ENCODE data around the gene SCN1B. TPM values are rescaled to one million over a fixed set of nuclear protein-coding genes. Genes with fewer than 3 reads are reported as not detected.

Gene SCN1B
- total and polyA plus RNA-seq, 2 of the 13 experiments (the other 11 are each of a cell fraction or from before 2014, with no cell fraction given) = 2.7 to 20.1 TPM

DNA sequence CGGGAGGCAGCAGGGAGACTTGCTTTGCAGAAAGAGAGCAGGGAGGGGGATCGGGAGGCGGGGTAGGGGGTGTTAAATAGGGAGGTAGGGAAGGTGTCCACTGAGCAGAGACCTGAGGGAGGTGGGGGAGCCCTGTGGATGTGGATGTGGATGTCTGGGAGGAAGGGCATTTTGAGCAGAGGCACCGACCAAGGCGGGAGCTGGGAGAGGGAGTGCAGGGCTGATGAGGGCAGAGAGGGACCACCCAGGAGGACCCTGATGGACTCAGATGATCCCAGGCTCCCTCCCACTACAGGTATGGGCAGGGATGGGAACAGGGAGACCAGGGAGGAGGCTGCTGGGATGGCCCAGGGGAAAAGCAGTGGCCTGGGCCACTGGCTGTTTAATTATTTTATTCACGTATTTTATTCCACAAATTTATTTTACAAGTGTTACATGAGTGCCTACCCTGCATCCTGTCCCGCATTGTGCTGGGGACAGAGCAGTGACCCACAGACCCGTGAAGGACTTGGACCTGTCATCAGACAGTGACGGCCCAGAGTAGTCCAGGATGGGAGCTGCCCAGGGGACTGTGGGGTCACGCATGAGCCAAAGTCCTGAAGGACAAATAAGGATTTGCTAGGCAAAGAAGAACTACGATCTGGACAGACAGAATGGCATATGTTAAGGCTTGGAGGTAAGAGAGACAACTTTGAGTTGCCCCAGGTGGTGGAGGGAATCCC, 24.9 kb upstream of the SCN1B start:
- H3K27me3 ChIP-seq (ENCODE audit: control insufficient read depth in 1 of 2, insufficient read depth in 2 of 2, low read length in 2 of 2) = no peaks in the 10 kb centered on the region; a peak in 1 of 5 replicates
- no TSS peak for BruUV-seq (replicated peaks)
- 44% methylated on average over 11 of the region's 11 CpGs for WGBS (ENCODE audit: low lambda C conversion rate)
- peaks cover 51% of the 10 kb centered on the region for H3K79me2 ChIP-seq (ENCODE audit: insufficient read depth, low read length)
- H3K4me1 ChIP-seq (ENCODE audit: insufficient read depth, low read length) = peaks cover 62% of the 10 kb centered on the region
- intact Hi-C loops (cut with micrococcal nuclease; ENCODE audit: unreplicated experiment) (no loop called here), in situ Hi-C loops (cut with HindIII; ENCODE audit: extremely low pct_ligation_motif_present, low pct_unique_long_range_greater_than_20kb) (no loop called here)
- peaks cover 46% of the 10 kb centered on the region for H4K20me1 ChIP-seq (ENCODE audit: insufficient read depth, low read length)
- FAIRE-seq (peak; percentile 65), DNase-seq (ENCODE audit: low spot score) (peak; percentile 50), ATAC-seq (peak; percentile 8; the same call in 1 of the 3 replicates)
- no peaks in the 10 kb centered on the region for H3K9me3 ChIP-seq (ENCODE audit: low read length)
- H3K36me3 ChIP-seq (replicated peaks in 1 of 2; ENCODE audit: control insufficient read depth in 1 of 2, insufficient read depth in 2 of 2, low read length in 2 of 2) = peaks cover 12 to 22% of the 10 kb centered on the region in 2 experiments
- H2AFZ ChIP-seq (ENCODE audit: low read length) = no peak overlapping the region
- peak overlapping the region; percentile 63 for H3K27ac ChIP-seq (ENCODE audit: extremely low read length, insufficient read depth, low read length)
- peak overlapping the region in 1 of 3 experiments; percentile 22; a peak in 2 of 6 replicates for H3K4me3 ChIP-seq (replicated peaks in 1 of 3; ENCODE audit: insufficient read depth in 1 of 3, low read depth in 2 of 3, low read length in 3 of 3)
- peak overlapping the region; percentile 48 for H3K4me2 ChIP-seq (ENCODE audit: low read depth, low read length)
- peak overlapping the region; percentile 19 for H3K9ac ChIP-seq (ENCODE audit: insufficient read depth, low read depth, low read length)
- POLR2A ChIA-PET = interaction anchor here (0.9 to 4.3 kb wide), 9 partner anchors 10 to 743 kb away, joined by 3 to 75 read pairs (median 4); partner anchors contain the start of genes HPN, LIN37 and ZNF30
- CTCF ChIA-PET (ENCODE audit: low intra/inter-chr PET ratio, low total read pairs) = no interaction called here
- TF ChIP-seq JARID2 (CRISPR knock-in tag; IDR thresholded peaks at IDR 0.05; ENCODE audit: insufficient replicate concordance) = no peak
- TF ChIP-seq, protein P1, sequence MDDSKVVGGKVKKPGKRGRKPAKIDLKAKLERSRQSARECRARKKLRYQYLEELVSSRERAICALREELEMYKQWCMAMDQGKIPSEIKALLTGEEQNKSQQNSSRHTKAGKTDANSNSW (CRISPR knock-in tag; IDR thresholded peaks at IDR 0.05; ENCODE audit: borderline replicate concordance) = no peak
- TF ChIP-seq ZNF678 (CRISPR knock-in tag; IDR thresholded peaks at IDR 0.05) = no peak
- no peak for TF ChIP-seq GATAD2A (CRISPR knock-in tag; IDR thresholded peaks at IDR 0.05)
- TF ChIP-seq ELF4 (CRISPR knock-in tag; IDR thresholded peaks at IDR 0.05; ENCODE audit: borderline replicate concordance) = no peak
- TF ChIP-seq, protein P2, sequence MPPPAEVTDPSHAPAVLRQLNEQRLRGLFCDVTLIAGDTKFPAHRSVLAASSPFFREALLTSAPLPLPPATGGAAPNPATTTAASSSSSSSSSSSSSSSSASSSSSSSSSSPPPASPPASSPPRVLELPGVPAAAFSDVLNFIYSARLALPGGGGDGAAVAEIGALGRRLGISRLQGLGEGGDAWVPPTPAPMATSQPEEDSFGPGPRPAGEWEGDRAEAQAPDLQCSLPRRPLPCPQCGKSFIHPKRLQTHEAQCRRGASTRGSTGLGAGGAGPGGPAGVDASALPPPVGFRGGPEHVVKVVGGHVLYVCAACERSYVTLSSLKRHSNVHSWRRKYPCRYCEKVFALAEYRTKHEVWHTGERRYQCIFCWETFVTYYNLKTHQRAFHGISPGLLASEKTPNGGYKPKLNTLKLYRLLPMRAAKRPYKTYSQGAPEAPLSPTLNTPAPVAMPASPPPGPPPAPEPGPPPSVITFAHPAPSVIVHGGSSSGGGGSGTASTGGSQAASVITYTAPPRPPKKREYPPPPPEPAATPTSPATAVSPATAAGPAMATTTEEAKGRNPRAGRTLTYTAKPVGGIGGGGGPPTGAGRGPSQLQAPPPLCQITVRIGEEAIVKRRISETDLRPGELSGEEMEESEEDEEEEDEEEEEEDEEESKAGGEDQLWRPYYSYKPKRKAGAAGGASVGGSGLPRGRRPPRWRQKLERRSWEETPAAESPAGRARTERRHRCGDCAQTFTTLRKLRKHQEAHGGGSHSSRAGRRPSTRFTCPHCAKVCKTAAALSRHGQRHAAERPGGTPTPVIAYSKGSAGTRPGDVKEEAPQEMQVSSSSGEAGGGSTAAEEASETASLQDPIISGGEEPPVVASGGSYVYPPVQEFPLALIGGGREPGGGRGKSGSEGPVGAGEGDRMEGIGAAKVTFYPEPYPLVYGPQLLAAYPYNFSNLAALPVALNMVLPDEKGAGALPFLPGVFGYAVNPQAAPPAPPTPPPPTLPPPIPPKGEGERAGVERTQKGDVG (CRISPR knock-in tag; IDR thresholded peaks at IDR 0.05; ENCODE audit: borderline replicate concordance) = no peak
- no peak for TF ChIP-seq ZKSCAN1 (IDR thresholded peaks at IDR 0.05; ENCODE audit: low read length)
- TF ChIP-seq NR2F6 (IDR thresholded peaks at IDR 0.05) = no peak
- TF ChIP-seq NR2F6 (CRISPR knock-in tag; IDR thresholded peaks at IDR 0.05) = peak; percentile 23; the same call in 1 of the 2 replicates
- TF ChIP-seq NR2F2 (IDR thresholded peaks at IDR 0.05; ENCODE audit: borderline replicate concordance, low read depth) = no peak
- TF ChIP-seq HOXA9 (CRISPR knock-in tag; IDR thresholded peaks at IDR 0.05; ENCODE audit: borderline replicate concordance) = no peak
- TF ChIP-seq KLF6 (CRISPR knock-in tag; IDR thresholded peaks at IDR 0.05) = no peak
- no peak for TF ChIP-seq ZNF230 (CRISPR knock-in tag; IDR thresholded peaks at IDR 0.05)
- no peak for TF ChIP-seq THYN1 (CRISPR knock-in tag; IDR thresholded peaks at IDR 0.05; ENCODE audit: borderline replicate concordance, low read depth)
- TF ChIP-seq MYNN (CRISPR knock-in tag; IDR thresholded peaks at IDR 0.05; ENCODE audit: low read depth) = no peak
- TF ChIP-seq, protein P3, sequence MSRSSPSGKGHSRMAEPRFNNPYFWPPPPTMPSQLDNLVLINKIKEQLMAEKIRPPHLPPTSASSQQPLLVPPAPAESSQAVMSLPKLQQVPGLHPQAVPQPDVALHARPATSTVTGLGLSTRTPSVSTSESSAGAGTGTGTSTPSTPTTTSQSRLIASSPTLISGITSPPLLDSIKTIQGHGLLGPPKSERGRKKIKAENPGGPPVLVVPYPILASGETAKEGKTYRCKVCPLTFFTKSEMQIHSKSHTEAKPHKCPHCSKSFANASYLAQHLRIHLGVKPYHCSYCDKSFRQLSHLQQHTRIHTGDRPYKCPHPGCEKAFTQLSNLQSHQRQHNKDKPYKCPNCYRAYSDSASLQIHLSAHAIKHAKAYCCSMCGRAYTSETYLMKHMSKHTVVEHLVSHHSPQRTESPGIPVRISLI (CRISPR knock-in tag; IDR thresholded peaks at IDR 0.05; ENCODE audit: borderline replicate concordance) = no peak
- TF ChIP-seq AKAP8 (CRISPR knock-in tag; IDR thresholded peaks at IDR 0.05) = peak; percentile 31; the same call in 1 of the 2 replicates
